Mammary epithelial cell (primary cell): ENCODE results near the gene SPAG16.

ENCODE experiments used
- CTCF ChIP-seq, 2 donors: IDR thresholded peaks in 1 of 2; conservative IDR thresholded peaks in 1 of 2; 2 replicates each; pipeline ENCODE4 v1.5.1; 2011 to 2012; ENCODE audit warnings: inconsistent platforms in 2 of 2, low read length in 2 of 2, mild to moderate bottlenecking in 2 of 2, control low read depth in 1 of 2, low read depth in 1 of 2; ENCODE audit not compliant: insufficient read depth in 1 of 2; ENCODE audit errors: extremely low read depth in 1 of 2
- EZH2 ChIP-seq: IDR thresholded peaks from 2 replicates; pipeline ENCODE4 v1.6.1; 2012; ENCODE audit warnings: low read length, inconsistent platforms, borderline replicate concordance

GRCh38 chr2:213296270-213296669 is 12.0 kb downstream of the SPAG16 start:
- no peak for TF ChIP-seq CTCF (conservative IDR thresholded peaks at IDR 0.05 in 1 of 2, IDR thresholded peaks at IDR 0.05 in 1 of 2; ENCODE audit: extremely low read depth in 1 of 2, insufficient read depth in 1 of 2, low read depth in 1 of 2, low read length in 2 of 2)
- TF ChIP-seq EZH2, result no peak
